T-helper 22 cell (primary cell): ENCODE measurements around the gene GRK5.
A peak's percentile ranks its signal among the peaks of the same experiment; 100 is the strongest.

Experiments used
- DNase-seq: peaks from one replicate; pipeline ENCODE4 v3.0.0-alpha.2; 2020; ENCODE audit warnings: low read depth

GRK5 gene

DNA sequence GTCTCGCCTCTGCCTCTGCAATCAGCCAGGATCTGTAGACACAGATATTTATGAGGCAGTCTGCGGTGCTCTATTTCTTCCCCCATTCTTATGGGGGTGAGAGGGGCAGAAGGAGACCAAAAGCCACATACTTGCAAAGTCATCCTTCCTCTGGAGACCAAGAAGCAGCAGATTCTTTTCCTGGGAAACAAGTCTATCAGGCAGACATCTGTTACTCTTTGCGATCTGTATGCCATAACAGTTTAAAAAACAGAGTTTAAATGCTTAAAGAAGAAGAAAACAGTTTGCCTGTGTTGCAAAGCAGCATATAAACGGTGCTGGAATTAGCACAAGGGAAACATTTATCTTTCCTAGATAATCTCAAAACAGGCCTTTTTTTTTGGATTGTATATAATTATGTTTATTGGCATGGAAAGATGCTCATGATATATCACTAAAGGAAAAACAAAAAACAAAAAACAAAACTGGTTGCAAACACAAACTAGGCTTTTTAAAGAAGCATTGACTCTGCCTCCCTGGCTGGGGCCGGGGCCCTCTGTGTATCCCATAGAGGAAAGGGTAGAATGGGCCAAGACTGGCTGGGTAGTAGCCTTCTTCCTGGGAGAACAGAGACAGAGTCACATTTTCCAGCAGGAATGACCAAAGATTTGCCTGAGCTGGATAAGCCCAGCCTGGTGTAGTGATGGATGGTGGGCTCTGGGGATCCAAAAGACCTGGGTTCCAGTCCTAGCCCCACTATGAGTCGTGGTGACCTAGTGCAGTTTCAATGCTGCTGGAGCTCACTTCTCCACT lies 284.8 kb downstream of the GRK5 start:
- no peak for DNase-seq

DNA sequence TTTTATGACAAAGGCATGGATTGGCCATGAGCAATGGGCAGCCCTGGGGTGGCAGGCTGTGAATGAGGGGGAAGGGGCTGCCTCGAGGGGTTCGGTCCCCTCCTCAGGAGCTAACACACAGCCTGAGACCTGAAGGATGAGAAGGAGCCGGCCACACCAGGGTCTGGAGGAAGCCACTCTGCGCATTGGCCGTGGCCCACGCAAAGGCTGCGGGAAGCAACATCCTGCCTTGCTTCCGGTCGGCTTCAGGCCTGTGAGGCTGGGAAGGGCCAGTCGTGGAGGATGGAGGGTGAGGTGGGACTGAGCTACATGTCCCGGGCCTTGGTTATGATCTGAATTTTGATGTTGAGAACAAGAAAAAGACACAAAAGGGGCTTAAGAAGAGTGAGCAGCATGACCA lies 285.8 kb downstream of the GRK5 start:
- no peak for DNase-seq

DNA sequence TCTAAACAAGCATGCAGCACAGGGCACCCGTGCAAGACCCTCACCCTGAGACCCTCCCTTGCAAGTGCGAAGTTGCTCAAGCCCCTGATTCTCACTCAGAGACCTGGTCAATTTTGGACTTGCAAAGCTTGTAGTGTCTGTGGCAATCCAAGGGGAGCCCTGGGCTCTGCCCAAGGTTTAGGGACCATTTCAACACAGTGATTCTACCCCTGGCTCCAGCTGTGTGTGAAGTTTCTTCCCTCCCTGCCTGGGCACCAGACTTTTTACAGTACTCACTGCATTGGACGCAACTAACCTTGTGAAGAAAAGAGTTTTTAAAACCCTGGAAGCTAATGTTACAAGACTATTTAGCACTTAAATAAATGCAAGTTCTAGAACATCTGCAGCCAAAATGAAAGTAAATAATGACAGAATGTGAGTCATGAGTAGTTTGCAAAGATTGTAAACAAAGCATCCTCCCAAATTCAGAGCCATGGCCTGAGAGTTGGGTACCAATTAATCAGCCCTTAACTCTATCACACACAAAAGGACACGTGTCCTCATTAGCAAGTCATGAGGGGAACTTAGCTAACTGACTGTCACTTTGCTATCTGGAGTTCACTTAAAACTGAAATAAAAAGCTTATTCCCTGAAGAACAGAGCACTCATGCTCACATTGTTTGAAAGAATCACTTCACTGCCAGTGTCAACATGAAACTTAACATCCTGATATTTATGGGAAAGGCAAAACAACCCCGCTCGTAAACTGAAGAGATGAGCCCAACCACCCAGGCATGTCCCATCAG lies 287.1 kb downstream of the GRK5 start:
- DNase-seq = no peak

DNA sequence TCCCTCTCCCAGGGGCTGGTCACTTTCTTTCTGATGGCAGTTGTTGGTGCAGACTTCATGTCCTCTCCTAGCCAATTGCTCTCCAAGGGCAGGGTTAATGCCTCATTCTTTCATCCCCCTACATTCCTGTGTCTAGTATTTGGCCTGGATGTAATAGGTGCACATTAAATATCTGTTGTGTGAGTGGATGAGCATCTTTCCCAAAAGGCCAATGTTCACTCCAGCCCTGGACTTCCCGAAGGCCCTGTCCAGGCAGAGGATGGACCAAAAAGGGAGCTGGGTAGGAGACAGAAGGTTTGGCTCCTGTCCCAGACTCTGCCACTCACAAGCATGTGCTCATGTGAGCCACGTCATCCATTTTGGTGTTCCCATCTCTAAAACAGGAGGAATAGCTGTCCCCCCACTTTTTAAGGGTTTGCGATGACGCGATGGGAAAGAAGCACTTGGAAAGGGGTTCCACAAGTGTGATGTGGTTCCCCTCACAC lies 287.7 kb downstream of the GRK5 start:
- no peak for DNase-seq

DNA sequence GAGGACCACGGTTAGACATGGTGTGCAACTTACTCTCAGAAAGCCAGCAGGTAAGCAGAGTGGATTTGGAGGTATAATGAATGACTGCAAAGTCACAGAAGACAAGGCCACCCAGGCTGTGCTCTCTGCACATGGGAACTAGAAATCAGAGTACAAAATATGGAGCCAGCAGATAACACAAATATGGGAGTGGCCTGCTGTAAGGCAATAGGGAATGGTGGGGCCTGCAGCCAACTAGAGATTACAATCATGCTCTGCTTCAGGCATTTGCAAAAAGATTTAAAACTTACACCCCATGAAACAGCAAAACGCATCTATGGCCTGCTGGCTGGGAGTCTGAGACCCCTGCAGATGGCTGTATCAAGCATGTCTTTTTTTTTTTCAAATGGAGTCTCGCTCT lies 288.2 kb downstream of the GRK5 start:
- no peak for DNase-seq

DNA sequence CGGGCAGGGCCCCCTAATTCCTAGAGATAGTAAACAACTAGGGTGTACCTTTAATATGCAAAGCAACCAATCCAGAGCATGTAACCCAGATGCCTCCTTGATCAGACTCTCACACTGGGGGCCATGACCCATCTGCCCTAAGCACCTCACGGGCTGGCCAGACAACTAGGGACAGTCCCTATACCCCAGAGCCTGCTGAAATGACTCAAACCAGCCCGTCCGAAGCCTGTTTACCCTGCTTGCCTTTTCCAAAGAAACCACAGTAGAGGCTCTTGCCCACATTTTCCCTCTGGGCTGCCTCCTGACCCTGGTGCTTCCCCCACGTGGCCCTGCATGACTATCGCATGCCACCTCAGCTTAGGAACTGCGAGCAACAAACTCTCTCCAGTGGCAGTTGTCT lies 288.9 kb downstream of the GRK5 start:
- no peak for DNase-seq

DNA sequence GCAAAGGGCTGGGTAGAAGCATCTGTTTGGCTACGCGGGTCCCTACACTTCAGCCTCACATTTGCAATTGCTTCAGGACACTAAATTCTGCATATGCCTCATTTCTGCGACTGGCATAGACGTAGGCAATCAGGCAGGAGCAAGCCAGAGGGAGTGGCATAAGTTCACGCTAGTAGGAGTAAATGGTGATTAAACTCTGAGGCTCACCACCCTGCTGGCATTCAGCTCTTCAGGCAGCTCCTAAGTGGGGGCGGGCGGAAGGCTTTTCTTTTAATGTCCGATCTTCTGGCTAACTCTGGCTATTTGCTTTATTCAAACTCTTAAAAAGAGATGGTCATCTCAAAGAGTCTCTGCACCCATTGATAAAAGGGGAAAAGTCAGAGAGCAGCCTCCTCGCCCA lies 289.9 kb downstream of the GRK5 start:
- DNase-seq = no peak

DNA sequence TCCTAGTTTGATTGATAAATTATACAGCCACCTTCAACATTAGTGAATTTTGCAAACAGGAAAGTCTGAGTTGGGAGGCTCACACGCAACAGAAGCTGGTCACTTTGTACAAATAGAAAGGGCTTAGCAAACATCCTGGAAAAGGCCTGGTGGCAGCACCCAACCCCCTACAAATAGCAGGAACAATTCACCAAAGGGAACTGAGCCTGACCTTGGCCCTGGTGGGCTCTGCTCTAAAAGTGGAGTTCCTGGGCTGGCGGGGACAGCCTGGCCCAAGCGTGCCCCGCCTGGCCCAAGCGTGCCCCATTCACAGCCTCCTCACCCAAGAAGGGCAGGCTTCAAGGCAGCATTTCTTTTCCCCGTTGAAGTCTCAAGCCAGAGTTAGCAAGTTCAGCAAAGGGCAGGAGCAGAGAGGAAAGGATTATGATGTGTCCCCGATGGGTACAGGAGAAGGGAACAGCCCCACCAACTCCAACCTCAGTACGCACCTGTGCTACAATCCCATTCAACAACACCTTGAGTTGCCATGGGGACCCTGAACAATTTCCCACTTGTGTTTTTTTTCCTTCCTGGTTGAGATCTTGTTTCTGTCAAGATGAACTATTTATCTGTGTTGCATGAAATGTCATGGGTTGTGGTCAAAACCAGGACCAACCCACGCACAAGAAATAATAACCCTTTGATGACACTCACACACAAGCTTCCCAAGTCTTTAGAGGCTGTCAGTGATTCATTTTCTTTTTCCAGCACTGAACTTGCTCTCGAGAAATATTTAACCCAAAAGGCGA lies 291.7 kb downstream of the GRK5 start:
- no peak for DNase-seq

DNA sequence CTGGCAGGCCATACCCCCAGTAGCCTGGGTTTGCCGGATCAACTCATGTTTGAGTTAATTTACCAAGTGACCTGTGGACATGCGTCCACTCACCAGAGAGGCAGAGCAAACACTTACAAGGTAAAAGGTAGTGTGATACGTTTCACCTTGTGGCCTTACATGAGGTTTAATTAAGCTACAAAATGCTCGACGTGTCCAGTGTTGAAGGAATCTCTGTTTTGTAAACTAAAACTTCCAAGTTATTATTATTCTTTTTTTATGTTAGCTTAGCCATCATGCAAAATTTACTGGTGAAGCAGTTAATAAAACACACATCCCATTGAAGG lies 292.3 kb downstream of the GRK5 start:
- DNase-seq = no peak

DNA sequence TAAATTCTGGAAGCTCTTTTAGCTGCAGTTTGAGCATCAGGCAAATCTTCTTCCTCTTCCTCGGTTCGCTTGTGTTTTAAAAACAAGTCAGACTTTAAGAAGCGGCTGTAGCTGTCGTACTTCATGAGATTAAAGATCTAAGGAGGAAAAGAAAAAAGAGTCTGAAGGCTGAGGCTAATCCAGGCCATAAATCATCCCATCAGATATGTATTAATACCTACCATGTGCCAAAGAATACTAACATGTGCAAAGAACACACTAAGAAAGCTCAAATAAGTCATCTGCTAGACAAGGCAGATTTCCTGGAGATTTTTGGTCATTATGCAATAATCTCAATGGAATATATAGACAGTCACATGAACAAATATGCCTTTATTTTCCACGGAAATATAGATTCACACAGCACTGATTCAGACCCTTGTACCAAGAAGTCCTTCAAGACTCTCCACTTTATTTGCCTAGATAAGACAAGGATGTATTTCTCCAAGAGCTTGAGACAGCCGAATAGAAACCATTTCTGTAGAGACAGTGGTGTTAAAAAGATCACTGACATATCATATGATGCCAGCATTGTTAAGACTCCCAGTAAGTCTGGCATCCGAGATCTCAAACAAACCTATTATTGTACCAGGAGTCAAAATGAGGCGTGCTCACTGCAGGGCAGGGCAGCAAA lies 292.9 kb downstream of the GRK5 start:
- DNase-seq = no peak

DNA sequence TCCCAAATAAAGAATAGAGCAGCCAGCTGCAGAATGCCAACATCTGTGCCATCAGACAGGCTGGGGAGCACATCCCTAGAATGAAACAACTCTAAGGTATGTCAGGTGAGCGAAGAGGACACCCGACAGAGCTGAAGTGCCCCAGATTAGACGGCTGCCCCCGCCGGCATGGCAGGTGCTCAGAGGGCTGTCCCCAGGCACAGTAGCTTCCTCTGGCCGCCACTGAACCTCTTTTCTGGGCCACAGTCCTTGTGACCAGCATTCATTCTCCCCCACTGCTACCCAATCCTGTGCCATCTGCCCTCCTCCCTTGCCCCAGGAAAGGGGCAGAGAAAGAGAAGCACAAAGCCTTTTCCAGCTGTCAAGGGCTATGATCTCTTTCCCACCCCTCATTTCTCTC lies 293.4 kb downstream of the GRK5 start:
- DNase-seq = no peak

DNA sequence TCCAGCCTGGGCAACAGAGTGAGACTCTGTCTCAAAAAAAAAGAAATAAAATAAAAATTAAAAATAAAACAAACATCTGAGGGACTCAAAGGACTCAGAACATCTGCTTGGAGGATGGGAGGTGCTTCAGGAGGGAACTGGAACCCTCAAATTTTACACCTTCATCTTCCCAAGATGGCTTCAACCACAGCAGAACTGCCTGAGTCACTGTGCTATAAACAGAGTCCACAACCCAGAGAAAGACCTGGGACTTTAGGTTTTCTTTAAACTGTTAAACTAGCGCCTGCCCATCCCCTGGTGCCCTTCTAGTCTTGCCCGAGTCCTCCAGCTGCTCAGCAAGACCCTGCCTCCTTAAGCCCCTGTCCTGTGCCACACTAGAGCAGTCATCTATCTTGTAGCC lies 294.3 kb downstream of the GRK5 start:
- DNase-seq = no peak

DNA sequence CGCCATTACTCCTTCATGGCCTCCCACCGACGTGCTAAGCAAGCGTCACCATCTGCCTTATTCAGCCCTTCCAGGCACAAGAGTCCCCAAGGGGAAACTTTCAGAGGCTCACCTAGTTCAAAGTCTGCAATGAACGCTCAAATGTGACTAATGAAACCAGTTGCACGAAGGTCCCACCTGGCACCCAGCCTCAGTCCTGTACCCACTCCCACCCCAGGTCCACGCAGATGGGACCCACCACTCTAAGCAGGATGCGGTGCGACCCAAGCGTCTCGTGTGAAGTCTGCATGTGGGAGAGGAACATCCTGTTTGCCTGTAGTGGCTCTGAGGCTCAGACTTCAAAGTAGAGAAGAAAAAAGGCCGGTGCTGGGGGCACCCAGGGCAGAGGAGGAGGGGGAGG lies 294.8 kb downstream of the GRK5 start:
- peak; percentile 79 for DNase-seq

DNA sequence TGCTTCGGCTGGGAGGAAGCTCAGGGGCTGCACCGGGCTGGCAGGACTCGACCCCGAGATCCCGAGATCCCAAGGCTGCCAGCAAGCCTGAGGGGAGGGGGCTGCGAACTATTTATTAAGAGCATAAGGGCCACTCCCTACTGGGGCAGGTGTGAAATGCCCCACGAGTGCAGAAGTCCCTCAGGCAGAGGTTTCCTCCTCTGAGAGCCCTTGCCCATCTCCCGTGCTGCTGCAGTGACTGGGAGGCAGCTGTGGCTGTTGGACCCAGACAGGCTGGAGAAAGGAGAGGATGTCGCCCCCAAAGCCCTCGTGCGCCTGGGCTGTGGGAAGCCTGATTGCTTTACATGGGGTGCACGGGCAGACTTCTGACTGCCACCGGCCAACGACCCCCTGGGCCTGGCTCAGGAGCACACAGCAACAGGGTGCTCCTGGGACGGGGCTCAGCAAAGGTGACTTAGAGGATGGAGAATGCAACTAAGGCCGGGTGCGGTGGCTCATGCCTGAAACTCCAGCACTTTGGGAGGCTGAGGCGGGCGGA lies 295.3 kb downstream of the GRK5 start:
- no peak for DNase-seq

DNA sequence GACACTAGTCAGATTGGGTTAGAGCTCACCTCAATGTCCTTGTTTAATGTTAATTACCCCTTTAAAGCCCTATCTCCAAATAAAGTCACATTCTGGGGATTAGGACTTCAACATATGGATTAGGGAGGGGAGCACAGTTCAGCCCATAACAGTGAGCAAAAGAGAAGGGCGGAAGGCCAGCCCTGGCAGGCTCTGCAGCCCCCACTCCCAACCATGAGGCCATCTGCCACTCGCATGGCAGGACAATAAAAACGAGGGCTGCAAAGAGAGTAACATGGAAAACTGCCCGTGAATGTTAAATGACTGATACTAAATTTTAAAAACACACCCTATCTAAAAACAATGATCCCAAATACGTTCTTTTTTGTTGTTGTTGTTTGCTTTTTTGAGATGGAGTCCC lies 296.4 kb downstream of the GRK5 start:
- no peak for DNase-seq

DNA sequence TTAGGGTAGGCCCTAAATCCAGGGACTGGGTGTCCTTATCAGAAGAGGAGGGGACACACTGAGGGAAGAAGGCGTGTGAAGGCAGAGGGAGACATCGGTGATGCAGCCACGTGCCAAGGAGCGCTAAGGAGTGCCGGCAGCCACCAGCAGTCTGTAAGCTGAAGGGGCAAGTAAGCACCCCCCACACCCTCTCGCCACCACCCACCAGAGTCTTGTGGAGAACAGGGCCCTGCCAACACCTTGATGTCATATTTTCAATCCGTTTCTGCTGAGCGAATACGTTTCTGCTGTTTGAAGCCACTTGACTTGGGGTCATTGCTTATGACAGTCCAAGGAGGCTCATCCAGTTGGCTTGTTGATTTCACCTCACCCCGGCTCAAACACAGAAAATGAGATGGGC lies 297.3 kb downstream of the GRK5 start:
- DNase-seq = no peak

DNA sequence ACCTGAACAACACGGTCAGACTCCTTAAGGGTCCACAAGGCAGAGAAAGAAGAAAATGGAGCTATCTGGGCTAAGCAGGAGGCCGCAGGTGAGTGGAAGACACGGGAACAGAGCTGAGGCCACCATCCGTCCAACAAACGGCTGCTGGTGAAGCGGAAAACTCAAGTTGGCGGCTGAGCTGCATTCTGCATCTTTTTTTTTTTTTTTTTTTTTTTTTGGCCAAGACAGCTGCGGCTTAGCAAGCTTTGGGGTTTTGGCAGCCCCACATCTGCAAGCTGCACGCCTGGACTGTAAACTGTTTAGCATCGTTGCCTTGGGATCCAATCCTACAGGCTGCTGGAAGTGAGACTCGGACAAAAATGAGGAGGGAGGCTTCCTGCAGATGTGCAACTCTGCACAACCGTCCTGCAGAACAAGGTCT lies 297.8 kb downstream of the GRK5 start:
- DNase-seq = no peak
